GM12864 (cell line): Measurements from ENCODE around the gene DHX32.

Source experiments
- DNase-seq: peaks from one replicate; pipeline ENCODE4 v3.0.0-alpha.2; 2011; ENCODE audit warnings: low read depth
- H3K4me3 ChIP-seq: 2 replicates; pipeline ENCODE4 v1.5.1; 2011; ENCODE audit warnings: mild to moderate bottlenecking, low read depth, low read length, control low read depth
- CTCF ChIP-seq: IDR thresholded peaks from 2 replicates; pipeline ENCODE4 v1.5.1; 2011; ENCODE audit warnings: low read depth, mild to moderate bottlenecking, moderate library complexity, low read length, control low read depth, inconsistent platforms; ENCODE audit errors: missing control alignments

Gene DHX32

GRCh38 chr10:125844751-125845221, 36.3 kb downstream of the DHX32 start:
- no peak for TF ChIP-seq CTCF
- no peak for DNase-seq
- no peak overlapping the region for H3K4me3 ChIP-seq

- no peak for TF ChIP-seq CTCF
- DNase-seq = no peak
- no peak overlapping the region for H3K4me3 ChIP-seq
Observed at GRCh38 chr10:125843603-125844329, 37.3 kb downstream of the DHX32 start.

- DNase-seq = no peak
- no peak for TF ChIP-seq CTCF
- H3K4me3 ChIP-seq = no peak overlapping the region
Observed at GRCh38 chr10:125840955-125841354, 40.1 kb downstream of the DHX32 start.

- TF ChIP-seq CTCF = no peak
- no peak overlapping the region for H3K4me3 ChIP-seq
- DNase-seq = no peak
Observed at GRCh38 chr10:125840406-125840805, 40.7 kb downstream of the DHX32 start.

- no peak overlapping the region for H3K4me3 ChIP-seq
- TF ChIP-seq CTCF = no peak
- DNase-seq = no peak
Observed at GRCh38 chr10:125838802-125839575, 42.1 kb downstream of the DHX32 start.

- H3K4me3 ChIP-seq = no peak overlapping the region
- no peak for TF ChIP-seq CTCF
- no peak for DNase-seq
Observed at GRCh38 chr10:125836746-125837145, 44.3 kb downstream of the DHX32 start.
